B cell (primary cell): ENCODE data around the gene PLA2G3.

Experiments used
- CTCF ChIP-seq: fragments of 200-600 bp; IDR thresholded peaks from one replicate; pipeline ENCODE4 v1.8.0; 2022; ENCODE audit warnings: antibody characterized with exemption, mild to moderate bottlenecking
- EZH2 ChIP-seq: IDR thresholded peaks from 2 replicates; pipeline ENCODE4 v1.6.1; 2012; ENCODE audit warnings: borderline replicate concordance, low read depth, mild to moderate bottlenecking, moderate library complexity, low read length; ENCODE audit not compliant: insufficient read depth, poor library complexity, severe bottlenecking

- TF ChIP-seq EZH2 (no peak), CTCF (no peak)
These were observed 43.7 kb upstream of the PLA2G3 start for GRCh38 chr22:31184015-31184414.
